IMR-90 (cell line): ENCODE data around the gene RNF2. TPM values are rescaled to one million over a fixed set of nuclear protein-coding genes. Genes with fewer than 3 reads are reported as not detected.

ENCODE experiments used
- ATAC-seq: fragments of 200-7000 bp; cut with Tn5 transposase; 2 replicates; pipeline ENCODE4 v1.9.1; 2020; ENCODE audit warnings: low read depth, mild to moderate bottlenecking, moderate library complexity
- BruUV-seq: library from RNA; stranded (reverse); fragments of 400-500 nt; replicated peaks from 2 replicates; lab custom pipeline; 2021; lab: Mats Ljungman, UMichigan
- CTCF ChIA-PET: fragments of 300-600 bp; formaldehyde crosslinking; extraction: SDS; loops from one replicate; lab custom pipeline; 2021; ENCODE audit warnings: antibody characterized with exemption; lab: Yijun Ruan, JAX
- POLR2A ChIA-PET: fragments of 300-600 bp; sonication (Branson Sonifier 250); formaldehyde crosslinking; loops from one replicate; lab custom pipeline; 2022; ENCODE audit warnings: antibody characterized with exemption; ENCODE audit not compliant: unreplicated experiment; lab: Charles Lee
- DNase-seq: peaks from one replicate; pipeline ENCODE4 v3.0.0; 2013
- H2AFZ ChIP-seq: replicated peaks from 2 replicates; pipeline ENCODE3; 2013; ENCODE audit warnings: low read length, mild to moderate bottlenecking; ENCODE audit not compliant: poor library complexity
- H2AK5ac ChIP-seq: 2 replicates; pipeline ENCODE4 v1.6.1; 2013; ENCODE audit warnings: low read depth, low read length, inconsistent platforms
- H2AK9ac ChIP-seq: replicated peaks from 2 replicates; pipeline ENCODE3; 2013; ENCODE audit warnings: mild to moderate bottlenecking, low read depth, low read length, moderate library complexity; ENCODE audit not compliant: poor library complexity
- H2BK120ac ChIP-seq: 2 replicates; pipeline ENCODE4 v1.6.1; 2013; ENCODE audit warnings: low read depth, low read length, inconsistent platforms
- H2BK15ac ChIP-seq: 3 replicates; pipeline ENCODE4 v1.6.1; 2013; ENCODE audit warnings: low read depth, low read length, inconsistent platforms
- H2BK20ac ChIP-seq: 2 replicates; pipeline ENCODE4 v1.6.1; 2013; ENCODE audit warnings: low read depth, mild to moderate bottlenecking, inconsistent platforms, low read length, moderate library complexity
- H2BK5ac ChIP-seq: 2 replicates; pipeline ENCODE4 v1.6.1; 2013; ENCODE audit warnings: mild to moderate bottlenecking, low read depth, low read length, inconsistent platforms; ENCODE audit not compliant: poor library complexity, severe bottlenecking
- H3K14ac ChIP-seq: replicated peaks from 2 replicates; pipeline ENCODE4 v1.6.1; 2013; ENCODE audit warnings: low read depth, low read length, inconsistent platforms
- H3K18ac ChIP-seq: 2 replicates; pipeline ENCODE4 v1.6.1; 2013; ENCODE audit warnings: low read depth, low read length, control low read depth
- H3K23ac ChIP-seq: 2 replicates; pipeline ENCODE4 v1.6.1; 2013; ENCODE audit warnings: low read depth, low read length, inconsistent platforms
- H3K27ac ChIP-seq: 2 replicates; pipeline ENCODE4 v1.5.1; 2013; ENCODE audit warnings: mild to moderate bottlenecking, control low read depth, low read length; ENCODE audit not compliant: insufficient read depth
- H3K27me3 ChIP-seq: 2 replicates; pipeline ENCODE4 v1.6.1; 2013; ENCODE audit warnings: low read length; ENCODE audit not compliant: control insufficient read depth, insufficient read depth
- H3K36me3 ChIP-seq: 2 replicates; pipeline ENCODE4 v1.6.1; 2013; ENCODE audit warnings: low read length, mixed read lengths; ENCODE audit not compliant: control insufficient read depth, insufficient read depth
- H3K4ac ChIP-seq: 2 replicates; pipeline ENCODE4 v1.6.1; 2013; ENCODE audit warnings: low read depth, low read length, inconsistent platforms
- H3K4me1 ChIP-seq: 2 replicates; pipeline ENCODE4 v1.6.1; 2013; ENCODE audit warnings: low read length, mixed read lengths; ENCODE audit not compliant: control insufficient read depth, insufficient read depth
- H3K4me2 ChIP-seq: 2 replicates; pipeline ENCODE4 v1.6.1; 2013; ENCODE audit warnings: low read depth, mild to moderate bottlenecking, control low read depth, low read length, moderate library complexity
- H3K4me3 ChIP-seq: 2 replicates; pipeline ENCODE4 v1.5.1; 2013; ENCODE audit warnings: low read depth, mild to moderate bottlenecking, control low read depth, low read length, moderate library complexity; ENCODE audit not compliant: insufficient read depth
- H3K56ac ChIP-seq: 2 replicates; pipeline ENCODE4 v1.6.1; 2013; ENCODE audit warnings: low read length, inconsistent platforms; ENCODE audit not compliant: insufficient read depth; ENCODE audit errors: extremely low read depth
- H3K79me1 ChIP-seq, 2 experiments: 2 replicates each; pipeline ENCODE4 v1.6.1; 2013; ENCODE audit warnings: low read length in 2 of 2, inconsistent platforms in 1 of 2, low read depth in 1 of 2
- H3K9ac ChIP-seq: 2 replicates; pipeline ENCODE4 v1.6.1; 2013; ENCODE audit warnings: low read depth, low read length, control low read depth
- H3K9me1 ChIP-seq: 2 replicates; pipeline ENCODE4 v1.6.1; 2013; ENCODE audit warnings: low read length, inconsistent platforms; ENCODE audit not compliant: insufficient read depth
- H3K9me3 ChIP-seq: 2 replicates; pipeline ENCODE4 v1.6.1; 2013; ENCODE audit warnings: low read length; ENCODE audit not compliant: control insufficient read depth, insufficient read depth
- H4K20me1 ChIP-seq: 2 replicates; pipeline ENCODE4 v1.6.1; 2013; ENCODE audit warnings: low read length, inconsistent platforms; ENCODE audit not compliant: insufficient read depth
- H4K5ac ChIP-seq: 2 replicates; pipeline ENCODE4 v1.6.1; 2013; ENCODE audit warnings: mild to moderate bottlenecking, low read depth, low read length, control low read depth
- H4K8ac ChIP-seq, 2 experiments: 2 replicates each; pipeline ENCODE4 v1.6.1; 2013; ENCODE audit warnings: low read depth in 2 of 2, low read length in 2 of 2, control low read depth in 1 of 2, inconsistent platforms in 1 of 2
- H4K91ac ChIP-seq: 2 replicates; pipeline ENCODE4 v1.6.1; 2013; ENCODE audit warnings: low read depth, low read length, inconsistent platforms; ENCODE audit not compliant: insufficient read depth
- BHLHE40 ChIP-seq: fragments of 150-350 bp; IDR thresholded peaks from 2 replicates; pipeline ENCODE4 v1.6.1; 2016; ENCODE audit warnings: mild to moderate bottlenecking, low read depth, low read length
- CEBPB ChIP-seq: IDR thresholded peaks from 2 replicates; pipeline ENCODE4 v1.6.1; 2012; ENCODE audit warnings: low read depth, low read length, improper control_type of control experiment
- CHD1 ChIP-seq: IDR thresholded peaks from 2 replicates; pipeline ENCODE4 v1.6.1; 2012; ENCODE audit warnings: low read depth, low read length, improper control_type of control experiment
- ELK1 ChIP-seq: fragments of 150-350 bp; IDR thresholded peaks from 2 replicates; pipeline ENCODE4 v1.6.1; 2016; ENCODE audit warnings: low read depth, mild to moderate bottlenecking, low read length, moderate library complexity, borderline replicate concordance
- FOS ChIP-seq: fragments of 150-350 bp; IDR thresholded peaks from 2 replicates; pipeline ENCODE4 v1.6.1; 2016; ENCODE audit warnings: low read depth, low read length
- MAFK ChIP-seq: IDR thresholded peaks from 2 replicates; pipeline ENCODE4 v1.6.1; 2012; ENCODE audit warnings: low read depth, low read length, improper control_type of control experiment
- MAZ ChIP-seq: IDR thresholded peaks from 2 replicates; pipeline ENCODE4 v1.6.1; 2012; ENCODE audit warnings: low read depth, mild to moderate bottlenecking, low read length, improper control_type of control experiment, moderate library complexity, borderline replicate concordance
- MXI1 ChIP-seq: IDR thresholded peaks from 2 replicates; pipeline ENCODE4 v1.6.1; 2012; ENCODE audit warnings: low read depth, mild to moderate bottlenecking, low read length, moderate library complexity, borderline replicate concordance
- NFE2L2 ChIP-seq: fragments of 150-350 bp; IDR thresholded peaks from 2 replicates; pipeline ENCODE4 v1.6.1; 2016; ENCODE audit warnings: low read depth, mild to moderate bottlenecking, low read length
- POLR2A ChIP-seq: IDR thresholded peaks from 2 replicates; pipeline ENCODE4 v1.6.1; 2012; ENCODE audit warnings: mild to moderate bottlenecking, low read depth, low read length
- RAD21 ChIP-seq: IDR thresholded peaks from 2 replicates; pipeline ENCODE4 v1.6.1; 2012; ENCODE audit warnings: low read length, improper control_type of control experiment
- RCOR1 ChIP-seq: IDR thresholded peaks from 2 replicates; pipeline ENCODE4 v1.6.1; 2012; ENCODE audit warnings: mild to moderate bottlenecking, low read length, improper control_type of control experiment; ENCODE audit not compliant: insufficient replicate concordance
- RFX5 ChIP-seq: IDR thresholded peaks from 2 replicates; pipeline ENCODE4 v1.8.0; 2012; ENCODE audit warnings: low read depth, mild to moderate bottlenecking, low read length, moderate library complexity
- SMC3 ChIP-seq: fragments of 150-350 bp; IDR thresholded peaks from 2 replicates; pipeline ENCODE4 v1.6.1; 2016; ENCODE audit warnings: low read depth, mild to moderate bottlenecking, antibody characterized with exemption, low read length, moderate library complexity
- USF2 ChIP-seq: fragments of 150-350 bp; IDR thresholded peaks from 2 replicates; pipeline ENCODE4 v1.6.1; 2017; ENCODE audit warnings: mild to moderate bottlenecking, antibody characterized with exemption, low read length, low read depth
- dilution Hi-C: fragments of 300-500 bp; cut with HindIII; formaldehyde crosslinking; loops from one replicate; pipeline ENCODE4 v1.14.3; 2018; ENCODE audit warnings: low sequenced_read_pairs; ENCODE audit not compliant: unreplicated experiment
- in situ Hi-C: fragments of 300-500 bp; cut with MboI; formaldehyde crosslinking; loops from 3 replicates; pipeline ENCODE4 v1.14.3; 2019; ENCODE audit warnings: low sequenced_read_pairs, inconsistent platforms, mixed read lengths
- intact Hi-C: fragments of 100-400 bp; cut with micrococcal nuclease; formaldehyde crosslinking; loops from 2 replicates; pipeline ENCODE4 v1.10.0; 2022
- polyA plus RNA-seq, 3 experiments: library from polyadenylated mRNA; depleted of rRNA; stranded (reverse); fragments of >200 nt; gene quantifications; 2 replicates each; pipeline ENCODE4 v1.2.3, GENCODE V29; 2012; ENCODE audit warnings: low replicate concordance in 1 of 3
- total RNA-seq: library from RNA; depleted of rRNA; stranded (reverse); fragments of >200 nt; gene quantifications from 2 replicates; pipeline ENCODE4 v1.2.3, GENCODE V29; 2012
- TF ChIP-seq, protein P1 (sequence below): conservative IDR thresholded peaks from 2 replicates; pipeline ENCODE4 v1.5.1; 2012; ENCODE audit warnings: mild to moderate bottlenecking, low read depth, low read length, improper control_type of control experiment

Gene RNF2
- total and polyA plus RNA-seq, 2 of the 4 experiments (the other 2 are of a cell fraction), result 22.6 to 48.8 TPM

GRCh38 chr1:185070051-185070450 is 24.7 kb downstream of the RNF2 start:
- no peaks in the 10 kb centered on the region for H3K36me3 ChIP-seq
- 0 out of 2 replicates have a peak, but pooled peaks cover 2% of the 10 kb centered on the region for H3K4me1 ChIP-seq
- H3K9me3 ChIP-seq, result no peaks in the 10 kb centered on the region
- H3K23ac ChIP-seq, result no peak overlapping the region
- H4K20me1 ChIP-seq, result peaks cover 14% of the 10 kb centered on the region; the same call in 1 of the 2 replicates
- H2BK15ac ChIP-seq, result no peak overlapping the region
- no peak overlapping the region for H3K4me3 ChIP-seq
- no peak for DNase-seq
- no peak overlapping the region for H3K9ac ChIP-seq
- no peak for ATAC-seq
- POLR2A ChIA-PET, result no interaction called here
- dilution Hi-C loops (no loop called here), in situ Hi-C loops (no loop called here), intact Hi-C loops (no loop called here)
- TF ChIP-seq NFE2L2 (no peak), BHLHE40 (no peak), RFX5 (no peak), RAD21 (no peak), MXI1 (no peak), RCOR1 (no peak), CEBPB (no peak), CHD1 (no peak), SMC3 (no peak), USF2 (no peak), ELK1 (no peak), POLR2A (no peak), FOS (no peak), MAZ (no peak), MAFK (no peak)
- TF ChIP-seq, protein P1, sequence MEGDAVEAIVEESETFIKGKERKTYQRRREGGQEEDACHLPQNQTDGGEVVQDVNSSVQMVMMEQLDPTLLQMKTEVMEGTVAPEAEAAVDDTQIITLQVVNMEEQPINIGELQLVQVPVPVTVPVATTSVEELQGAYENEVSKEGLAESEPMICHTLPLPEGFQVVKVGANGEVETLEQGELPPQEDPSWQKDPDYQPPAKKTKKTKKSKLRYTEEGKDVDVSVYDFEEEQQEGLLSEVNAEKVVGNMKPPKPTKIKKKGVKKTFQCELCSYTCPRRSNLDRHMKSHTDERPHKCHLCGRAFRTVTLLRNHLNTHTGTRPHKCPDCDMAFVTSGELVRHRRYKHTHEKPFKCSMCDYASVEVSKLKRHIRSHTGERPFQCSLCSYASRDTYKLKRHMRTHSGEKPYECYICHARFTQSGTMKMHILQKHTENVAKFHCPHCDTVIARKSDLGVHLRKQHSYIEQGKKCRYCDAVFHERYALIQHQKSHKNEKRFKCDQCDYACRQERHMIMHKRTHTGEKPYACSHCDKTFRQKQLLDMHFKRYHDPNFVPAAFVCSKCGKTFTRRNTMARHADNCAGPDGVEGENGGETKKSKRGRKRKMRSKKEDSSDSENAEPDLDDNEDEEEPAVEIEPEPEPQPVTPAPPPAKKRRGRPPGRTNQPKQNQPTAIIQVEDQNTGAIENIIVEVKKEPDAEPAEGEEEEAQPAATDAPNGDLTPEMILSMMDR, result no peak
- CTCF ChIA-PET, result no interaction called here
- no peak overlapping the region for H2BK20ac ChIP-seq
- H2AFZ ChIP-seq, result no peak overlapping the region
- no peak overlapping the region for H2AK5ac ChIP-seq
- H3K56ac ChIP-seq, result no peak overlapping the region
- H3K27ac ChIP-seq, result no peak overlapping the region
- H3K14ac ChIP-seq, result no peak overlapping the region
- H2AK9ac ChIP-seq, result no peak overlapping the region
- no peak overlapping the region for H4K5ac ChIP-seq
- H2BK120ac ChIP-seq, result no peak overlapping the region
- H3K27me3 ChIP-seq, result no peaks in the 10 kb centered on the region
- H4K8ac ChIP-seq, result no peak overlapping the region
- H3K4me2 ChIP-seq, result no peak overlapping the region
- no peaks in the 10 kb centered on the region for H3K9me1 ChIP-seq
- H3K4ac ChIP-seq, result no peak overlapping the region
- H3K79me1 ChIP-seq, result peaks cover 24 to 57% of the 10 kb centered on the region in 2 experiments
- H3K18ac ChIP-seq, result no peak overlapping the region
- H4K91ac ChIP-seq, result no peak overlapping the region
- H2BK5ac ChIP-seq, result no peak overlapping the region
- no TSS peak for BruUV-seq
